Effector CD8-positive, alpha-beta T cell (primary cell): ENCODE results near the gene VEGFB.

Experiments
- DNase-seq: peaks from one replicate; lab custom pipeline; 2025; lab: John Stamatoyannopoulos, UW
- total RNA-seq, 4 experiments: gene quantifications; one replicate each; lab custom pipeline; 2026; lab: John Stamatoyannopoulos, UW

Gene VEGFB
- total RNA-seq = 39.1 to 51.8 (median 45.8) reads per million in 4 experiments

DNA sequence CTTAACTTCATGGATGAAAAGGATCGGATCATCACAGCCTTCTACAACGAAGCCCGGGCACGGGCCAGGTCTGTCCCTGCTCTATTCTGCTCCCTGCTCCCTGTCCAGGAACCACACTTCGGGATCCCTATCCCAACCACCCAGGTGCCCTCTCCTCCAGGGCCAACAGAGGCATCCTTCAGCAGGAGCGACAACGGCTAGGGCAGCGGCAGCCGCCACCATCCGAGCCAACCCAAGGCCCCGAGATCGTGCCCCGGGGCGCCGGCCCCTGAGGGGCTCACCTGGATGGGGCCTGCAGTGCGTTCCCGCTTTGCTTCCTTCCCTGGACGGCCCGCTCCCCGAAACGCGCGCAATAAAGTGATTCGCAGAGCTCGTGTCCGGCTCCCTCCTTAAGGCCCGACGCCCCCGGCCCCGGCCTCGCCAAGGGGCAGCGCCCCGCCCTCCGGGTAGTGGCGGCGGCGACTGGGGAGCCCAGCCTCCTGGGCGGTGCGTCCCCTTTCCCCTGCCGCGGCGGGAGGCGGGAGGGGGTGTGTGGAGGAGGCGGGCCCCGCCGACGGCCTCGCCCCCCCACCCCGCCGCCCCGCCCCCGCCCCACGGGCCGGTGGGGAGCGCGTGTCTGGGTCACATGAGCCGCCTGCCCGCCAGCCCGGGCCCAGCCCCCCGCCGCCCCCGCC, at the start of gene VEGFB:
TSS of gene VEGFB (plus strand) at position 672 of the 674 bp plus-strand sequence. CDS start 250 bp downstream, outside the sequence.
- peak; percentile 67 for DNase-seq

- peak; percentile 30 for DNase-seq
These were observed 49.1 kb upstream of the VEGFB start for GRCh38 chr11:64185175-64185692.

- peak; percentile 100 for DNase-seq
These were observed 48.5 kb upstream of the VEGFB start, which contains the start of gene STIP1 for GRCh38 chr11:64185693-64186491. Gene STIP1, plus strand, starts transcription at chr11:64186171. Its CDS starts 91 bp downstream, at chr11:64186262.

DNA sequence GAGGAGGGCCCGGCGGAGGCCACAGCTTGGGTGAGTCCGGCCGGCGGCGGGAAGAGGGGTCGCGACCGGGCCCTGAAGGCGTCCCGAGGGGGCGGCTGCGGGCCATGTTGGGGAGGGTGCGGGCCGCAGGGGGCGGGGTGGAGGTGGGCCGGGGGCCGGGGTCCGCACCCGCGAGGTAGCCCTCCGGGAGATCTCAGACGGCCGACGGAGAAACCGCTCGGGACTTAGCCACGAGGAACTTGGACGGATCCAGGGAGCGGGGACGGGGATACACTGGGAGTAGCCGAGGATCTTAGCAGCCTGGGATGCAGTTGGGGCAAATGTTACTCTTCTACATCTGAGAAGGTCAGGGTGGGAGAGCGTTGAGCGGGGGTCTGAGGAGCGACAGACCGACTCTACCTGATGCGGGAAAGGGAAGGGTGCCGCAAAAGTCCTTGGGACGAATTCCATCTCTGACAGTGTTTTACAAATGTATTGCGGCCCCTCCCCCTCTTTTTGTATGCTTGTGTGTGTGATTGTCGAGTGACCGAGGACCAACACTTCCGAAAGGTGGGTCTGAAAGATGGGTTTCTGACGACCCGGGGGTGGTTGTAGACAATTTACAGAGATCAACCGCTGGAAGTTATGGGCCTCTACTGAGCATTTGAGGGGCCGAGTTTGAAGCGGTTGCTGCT, 47.8 kb upstream of the VEGFB start:
- no peak for DNase-seq

- DNase-seq = no peak
These were observed 42.0 kb upstream of the VEGFB start for GRCh38 chr11:64192434-64192833.

DNA sequence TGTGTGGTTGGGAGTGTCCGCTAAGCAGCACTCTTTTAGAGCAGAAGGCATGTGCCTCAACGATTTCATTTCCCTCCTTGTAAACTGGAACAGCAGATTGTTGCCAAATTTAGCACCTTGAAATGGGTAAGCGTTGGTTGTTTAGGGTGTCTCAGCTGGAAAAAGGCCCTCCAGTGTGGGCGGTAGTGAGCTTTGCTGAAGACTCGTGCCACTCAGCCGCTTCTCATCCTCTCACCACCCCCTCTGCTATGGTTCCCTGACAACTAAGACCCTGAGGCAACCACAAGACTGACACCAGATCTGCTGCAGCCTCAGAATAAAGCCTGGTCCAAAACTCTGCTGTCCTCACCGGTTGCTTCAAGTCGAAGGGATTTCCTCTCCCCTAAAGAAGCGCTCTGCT, 37.8 kb upstream of the VEGFB start:
- DNase-seq = no peak

DNA sequence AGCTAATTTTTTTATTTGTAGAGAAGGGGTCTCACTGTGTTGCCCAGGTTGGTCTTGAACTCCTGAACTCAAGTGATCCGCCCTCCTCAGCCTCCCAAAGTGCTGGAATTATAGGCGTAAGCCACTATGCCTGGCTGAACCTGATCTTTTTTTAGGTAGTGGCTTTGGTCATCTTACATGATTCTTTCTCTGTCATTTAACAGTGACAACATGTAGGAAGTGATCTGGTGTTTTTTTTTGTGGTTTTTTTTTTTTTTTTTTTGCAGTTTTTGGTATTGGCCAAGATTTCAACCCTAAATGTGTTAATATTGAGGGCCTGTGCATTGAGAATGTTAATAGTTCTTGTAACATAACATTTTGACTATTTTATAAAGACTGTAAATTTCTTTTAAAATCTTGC, 35.9 kb upstream of the VEGFB start:
- no peak for DNase-seq

GRCh38 chr11:64201543-64201942, 32.8 kb upstream of the VEGFB start:
- DNase-seq = no peak

DNA sequence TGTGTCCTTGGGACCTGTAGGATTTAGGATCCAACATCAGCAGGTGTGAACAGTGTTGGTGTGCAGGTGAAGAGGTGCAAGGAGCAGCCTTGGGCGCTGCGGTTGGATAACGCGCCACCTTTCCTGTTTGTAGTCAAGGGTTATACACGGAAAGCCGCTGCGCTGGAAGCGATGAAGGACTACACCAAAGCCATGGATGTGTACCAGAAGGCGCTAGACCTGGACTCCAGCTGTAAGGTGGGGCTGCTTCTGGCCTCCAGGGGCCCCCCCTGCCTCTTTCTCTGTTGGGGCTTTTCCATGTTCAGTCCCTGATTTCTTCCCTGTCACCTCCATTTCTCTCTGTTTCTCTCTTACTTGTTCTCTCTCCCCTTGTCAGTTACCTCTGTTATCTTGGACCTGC, 31.4 kb upstream of the VEGFB start:
- no peak for DNase-seq

DNA sequence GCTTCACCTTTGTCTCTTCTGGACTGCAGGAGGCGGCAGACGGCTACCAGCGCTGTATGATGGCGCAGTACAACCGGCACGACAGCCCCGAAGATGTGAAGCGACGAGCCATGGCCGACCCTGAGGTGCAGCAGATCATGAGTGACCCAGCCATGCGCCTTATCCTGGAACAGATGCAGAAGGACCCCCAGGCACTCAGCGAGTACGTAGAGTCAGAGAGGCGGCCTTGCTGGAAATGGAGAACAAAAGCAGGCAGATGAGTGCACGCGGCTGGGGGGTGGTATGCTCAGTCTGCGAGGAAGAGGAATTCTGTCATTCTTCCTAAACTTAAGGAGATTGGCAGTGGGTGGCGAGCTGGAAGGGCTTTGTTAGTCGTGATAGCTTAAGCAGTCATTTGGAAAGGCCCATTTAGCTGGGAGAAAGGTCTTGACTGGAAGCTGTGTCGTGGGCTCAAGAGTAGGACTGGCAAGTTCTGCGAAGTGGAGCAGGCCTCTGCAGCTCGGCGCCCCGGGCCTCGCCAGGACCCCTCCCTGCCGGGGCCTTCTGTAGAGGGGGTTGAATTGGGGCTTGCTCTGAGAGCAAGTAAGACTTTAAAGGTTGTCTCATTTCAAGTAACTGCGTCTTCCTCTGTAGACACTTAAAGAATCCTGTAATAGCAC, 30.8 kb upstream of the VEGFB start:
- no peak for DNase-seq

GRCh38 chr11:64204080-64204440, 30.3 kb upstream of the VEGFB start:
- DNase-seq = no peak

DNA sequence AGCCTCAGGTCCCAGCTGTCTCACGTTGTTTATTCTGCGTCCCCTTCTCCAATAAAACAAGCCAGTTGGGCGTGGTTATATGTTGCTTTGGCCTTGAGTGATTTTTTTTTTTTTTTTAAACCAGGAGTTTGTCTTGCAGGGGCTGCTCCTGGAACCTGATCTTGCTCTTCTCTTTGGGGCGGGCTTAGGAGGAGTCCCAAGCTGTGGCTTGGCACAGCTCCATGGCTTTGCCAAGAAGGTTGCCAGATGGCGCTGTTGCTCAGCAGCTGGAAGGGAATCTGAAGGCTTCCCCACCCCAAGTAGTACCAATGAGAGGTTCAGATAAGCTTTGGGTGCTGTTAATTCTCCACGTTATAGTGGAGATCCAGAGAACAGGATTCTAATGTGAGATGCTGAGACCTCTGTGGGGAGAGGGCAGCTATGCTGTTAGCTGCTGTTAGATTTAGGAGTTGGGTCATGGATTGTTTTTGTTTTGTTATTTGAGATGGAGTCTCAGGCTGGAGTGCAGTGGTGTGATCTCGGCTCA, 29.9 kb upstream of the VEGFB start:
- peak; percentile 74 for DNase-seq

DNA sequence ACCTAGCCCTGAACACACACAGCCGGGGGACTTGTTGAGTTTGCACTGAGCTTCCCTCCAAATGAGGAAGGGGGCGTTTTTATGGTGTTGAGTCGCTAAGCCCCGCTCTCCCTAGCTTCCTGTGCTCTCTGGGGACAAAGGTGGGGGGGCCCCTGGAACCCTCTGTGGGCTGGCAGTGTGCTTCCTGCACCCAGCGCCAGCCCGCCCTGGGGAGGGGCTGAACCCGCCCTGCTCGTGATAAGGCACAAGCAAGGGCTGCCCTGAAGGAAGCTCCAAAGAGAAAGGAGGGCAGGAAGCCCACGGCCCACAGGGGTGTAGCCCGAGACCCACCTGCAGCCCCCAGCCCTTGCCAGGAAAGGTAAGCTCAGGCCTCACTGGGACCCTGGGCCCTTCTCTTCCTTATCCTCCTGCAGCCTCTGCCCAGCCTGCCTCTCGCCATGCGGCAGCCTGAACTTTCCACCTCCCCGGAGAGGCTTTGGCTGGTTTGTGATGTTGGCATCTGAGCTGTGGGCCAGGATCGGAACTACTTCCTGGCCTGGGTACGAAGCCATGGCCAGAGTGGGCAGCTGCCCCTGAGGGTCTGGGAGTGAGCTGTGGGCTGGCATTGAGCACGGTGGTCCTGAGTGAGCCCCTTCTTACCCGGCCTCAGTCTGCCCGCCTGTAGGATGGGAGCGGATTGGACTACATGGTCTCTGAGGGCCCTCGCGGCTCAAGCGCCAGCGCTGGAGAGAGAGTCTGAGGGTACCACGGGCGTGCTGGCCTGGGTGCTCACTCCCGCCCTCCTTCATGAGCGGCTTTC, 27.7 kb upstream of the VEGFB start, which contains the start of gene FERMT3:
TSS of gene FERMT3 (plus strand) at position 265 of the 799 bp plus-strand sequence. CDS start 644 bp downstream, outside the sequence.
- peak; percentile 43 for DNase-seq

- peak; percentile 38 for DNase-seq
These were observed 26.9 kb upstream of the VEGFB start for GRCh38 chr11:64207256-64208085.

DNA sequence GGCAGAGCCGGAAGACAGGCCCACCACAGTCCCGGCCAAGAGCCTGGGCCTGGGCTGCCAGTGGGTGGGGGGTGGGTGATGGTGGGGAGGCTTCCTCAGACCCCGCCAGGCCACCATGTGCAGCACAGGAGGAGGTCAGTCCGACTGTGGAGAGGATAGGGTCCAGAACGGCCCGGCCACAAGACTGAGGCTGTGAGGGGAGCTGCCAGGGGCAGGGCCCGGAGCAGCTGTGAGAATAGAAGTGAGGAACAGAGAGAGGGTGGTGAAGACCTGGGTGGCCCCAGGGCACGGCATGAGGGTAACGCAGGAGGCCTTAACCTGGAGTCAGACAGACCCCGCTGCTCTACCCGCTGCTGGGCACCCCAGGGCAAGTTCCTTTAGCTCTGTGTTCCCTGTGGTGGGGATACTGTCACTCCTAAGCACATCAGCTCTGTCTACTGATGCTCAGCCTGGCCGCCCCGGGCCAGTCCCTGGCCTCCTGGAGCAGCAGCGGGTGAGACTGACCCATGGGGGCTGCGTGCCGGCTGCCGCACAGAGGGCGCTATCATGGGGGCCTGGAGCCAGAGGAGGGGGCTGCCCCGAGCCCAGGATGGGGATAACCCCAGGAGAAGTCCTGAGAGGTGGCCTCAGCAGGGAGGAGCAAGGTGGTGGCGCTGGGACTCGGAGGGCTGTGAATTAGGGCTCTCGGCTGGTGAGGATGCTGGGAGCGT, 26.1 kb upstream of the VEGFB start:
- DNase-seq = no peak

GRCh38 chr11:64208796-64209562, 25.4 kb upstream of the VEGFB start:
- no peak for DNase-seq

DNA sequence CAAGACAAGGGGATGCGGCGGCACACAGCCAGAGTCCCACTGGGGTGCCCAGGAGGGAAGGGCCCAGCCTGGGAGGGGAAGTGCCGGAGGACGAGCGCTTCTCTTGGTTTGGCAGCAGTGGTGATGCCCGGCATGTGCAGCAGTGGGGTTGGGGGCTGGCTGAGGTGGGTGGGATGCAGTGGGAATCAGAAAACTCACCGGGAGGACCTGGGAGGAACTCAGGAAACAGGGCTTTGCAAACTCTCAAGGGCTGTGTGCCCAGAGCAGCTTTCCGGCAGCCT, 24.9 kb upstream of the VEGFB start:
- no peak for DNase-seq

DNA sequence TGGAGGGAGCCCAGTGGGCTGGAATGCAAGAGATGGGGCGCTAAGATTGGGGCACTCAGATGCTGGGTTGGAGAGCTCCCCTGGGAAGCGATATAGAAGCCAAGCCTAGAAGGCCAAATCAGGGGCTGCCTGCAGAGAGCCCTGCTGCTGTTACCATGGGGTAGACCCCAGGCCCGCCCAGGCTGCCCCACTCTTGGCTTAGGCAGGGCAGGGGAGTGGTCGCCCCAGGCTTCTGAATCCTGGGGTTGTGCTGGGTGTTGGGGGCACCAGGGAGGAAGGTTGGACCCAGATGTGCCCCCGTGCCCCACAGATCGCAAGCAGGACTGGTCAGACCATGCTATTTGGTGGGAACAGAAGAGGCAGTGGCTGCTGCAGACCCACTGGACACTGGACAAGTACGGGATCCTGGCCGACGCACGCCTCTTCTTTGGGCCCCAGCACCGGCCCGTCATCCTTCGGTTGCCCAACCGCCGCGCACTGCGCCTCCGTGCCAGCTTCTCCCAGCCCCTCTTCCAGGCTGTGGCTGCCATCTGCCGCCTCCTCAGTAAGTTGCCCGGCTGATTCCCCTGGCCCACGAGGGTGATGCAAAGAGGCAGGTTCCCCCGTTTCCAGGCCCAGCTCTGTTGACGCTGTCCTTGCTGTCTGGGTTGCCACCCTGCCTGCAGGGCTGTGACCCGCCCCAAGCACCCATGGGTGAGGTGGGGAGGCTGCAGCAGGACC, 23.9 kb upstream of the VEGFB start:
- no peak for DNase-seq
